Kidney epithelial cell (primary cell): ENCODE results near the gene SART1. TPM values are rescaled to one million over a fixed set of nuclear protein-coding genes. Genes with fewer than 3 reads are reported as not detected.

Experiments used
- DNase-seq: peaks from one replicate; pipeline ENCODE4 v3.0.0-alpha.2; 2010; ENCODE audit warnings: low read depth
- H3K27me3 ChIP-seq: 2 replicates; pipeline ENCODE4 v1.6.0; 2011; ENCODE audit warnings: low read length; ENCODE audit not compliant: control insufficient read depth, insufficient read depth
- H3K36me3 ChIP-seq: 2 replicates; pipeline ENCODE4 v1.5.1; 2011; ENCODE audit warnings: low read length; ENCODE audit not compliant: control insufficient read depth, insufficient read depth
- H3K4me3 ChIP-seq: 2 replicates; pipeline ENCODE4 v1.5.1; 2011; ENCODE audit warnings: low read depth, mild to moderate bottlenecking, control low read depth, low read length
- total RNA-seq: library from RNA; depleted of rRNA; stranded (reverse); fragments of >200 nt; gene quantifications from 2 replicates; pipeline ENCODE4 v1.2.3, GENCODE V29; 2015
- TF ChIP-seq, protein P1 (sequence below): IDR thresholded peaks from 2 replicates; pipeline ENCODE4 v1.5.1; 2011; ENCODE audit warnings: mild to moderate bottlenecking, moderate library complexity, low read length, control low read depth, inconsistent platforms; ENCODE audit not compliant: insufficient read depth, poor library complexity, severe bottlenecking

The SART1 gene
- total RNA-seq, 1 donor from 2014 or later: 32.6 TPM

GRCh38 chr11:65964906-65965305 is 3.4 kb downstream of the SART1 start:
- Histone ChIP-seq H3K27me3 (no peaks in the 10 kb centered on the region), H3K36me3 (peaks cover 3% of the 10 kb centered on the region)

GRCh38 chr11:65965986-65966762 is 4.6 kb downstream of the SART1 start:
- Histone ChIP-seq H3K36me3 (peaks cover 3% of the 10 kb centered on the region), H3K4me3 (no peak overlapping the region), H3K27me3 (no peaks in the 10 kb centered on the region)
- no peak for DNase-seq
- TF ChIP-seq, protein P1, sequence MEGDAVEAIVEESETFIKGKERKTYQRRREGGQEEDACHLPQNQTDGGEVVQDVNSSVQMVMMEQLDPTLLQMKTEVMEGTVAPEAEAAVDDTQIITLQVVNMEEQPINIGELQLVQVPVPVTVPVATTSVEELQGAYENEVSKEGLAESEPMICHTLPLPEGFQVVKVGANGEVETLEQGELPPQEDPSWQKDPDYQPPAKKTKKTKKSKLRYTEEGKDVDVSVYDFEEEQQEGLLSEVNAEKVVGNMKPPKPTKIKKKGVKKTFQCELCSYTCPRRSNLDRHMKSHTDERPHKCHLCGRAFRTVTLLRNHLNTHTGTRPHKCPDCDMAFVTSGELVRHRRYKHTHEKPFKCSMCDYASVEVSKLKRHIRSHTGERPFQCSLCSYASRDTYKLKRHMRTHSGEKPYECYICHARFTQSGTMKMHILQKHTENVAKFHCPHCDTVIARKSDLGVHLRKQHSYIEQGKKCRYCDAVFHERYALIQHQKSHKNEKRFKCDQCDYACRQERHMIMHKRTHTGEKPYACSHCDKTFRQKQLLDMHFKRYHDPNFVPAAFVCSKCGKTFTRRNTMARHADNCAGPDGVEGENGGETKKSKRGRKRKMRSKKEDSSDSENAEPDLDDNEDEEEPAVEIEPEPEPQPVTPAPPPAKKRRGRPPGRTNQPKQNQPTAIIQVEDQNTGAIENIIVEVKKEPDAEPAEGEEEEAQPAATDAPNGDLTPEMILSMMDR: no peak

More at GRCh38 chr11:65964906-65965305, 3.4 kb downstream of the SART1 start:
- no peak for DNase-seq
- H3K4me3 ChIP-seq: no peak overlapping the region
- TF ChIP-seq, protein P1: no peak

GRCh38 chr11:65967329-65967934 is 5.9 kb downstream of the SART1 start:
- Histone ChIP-seq H3K4me3 (no peak overlapping the region), H3K27me3 (no peaks in the 10 kb centered on the region), H3K36me3 (peaks cover 3% of the 10 kb centered on the region)
- TF ChIP-seq, protein P1: no peak
- no peak for DNase-seq

DNA sequence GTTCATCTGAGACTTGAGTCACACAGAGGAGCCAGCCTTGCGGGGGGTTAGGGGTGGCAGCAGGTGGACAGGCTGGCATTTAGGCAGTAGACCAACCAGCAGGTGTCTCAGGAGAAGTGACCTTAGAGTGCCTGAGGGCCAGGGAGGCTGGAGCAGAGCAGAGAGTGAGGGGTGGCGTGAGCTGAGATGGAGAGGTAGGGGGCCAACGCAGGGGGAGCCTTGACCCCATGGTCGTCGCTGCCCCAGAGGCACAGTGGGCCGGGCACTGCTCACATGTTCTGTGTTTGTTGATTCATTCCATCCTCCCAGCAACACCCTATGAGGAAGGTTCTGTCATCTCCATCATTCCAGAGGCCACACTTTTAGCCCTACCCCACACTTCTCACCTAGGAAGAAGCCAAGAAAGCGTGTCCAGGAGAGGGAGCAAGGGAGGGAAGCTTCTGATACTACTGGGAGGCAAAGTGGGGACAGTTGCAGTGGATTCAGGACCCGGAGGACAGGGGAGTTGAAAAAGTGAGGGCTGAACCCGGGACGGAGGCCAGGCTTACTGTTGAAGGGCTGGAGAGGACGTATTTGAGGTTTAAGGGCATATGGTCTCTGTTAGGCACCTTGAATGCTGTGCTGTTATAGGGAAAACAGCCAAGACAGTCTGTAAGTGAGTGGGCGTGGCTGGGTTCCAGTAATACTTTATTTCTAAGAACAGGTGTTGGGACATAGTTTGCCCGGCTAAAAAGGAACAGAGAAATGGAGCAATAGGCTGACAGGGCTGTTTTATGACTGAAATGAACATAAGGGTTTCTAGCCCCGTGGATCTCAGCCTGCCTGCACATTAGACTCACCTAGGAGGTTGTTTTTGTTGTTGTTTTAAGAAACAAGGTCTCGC is 7.3 kb downstream of the SART1 start:
- no peaks in the 10 kb centered on the region for H3K27me3 ChIP-seq
- DNase-seq: no peak
- TF ChIP-seq, protein P1: no peak
- H3K4me3 ChIP-seq: no peak overlapping the region
- H3K36me3 ChIP-seq: peaks cover 2% of the 10 kb centered on the region

GRCh38 chr11:65972116-65972515 is 10.6 kb downstream of the SART1 start:
- Histone ChIP-seq H3K36me3 (peaks cover 2% of the 10 kb centered on the region), H3K27me3 (no peaks in the 10 kb centered on the region), H3K4me3 (no peak overlapping the region)
- TF ChIP-seq, protein P1: no peak
- no peak for DNase-seq
